ENCODE measurements around the gene ARMH4. TPM values are rescaled to one million over a fixed set of nuclear protein-coding genes. Genes with fewer than 3 reads are reported as not detected.
A peak's percentile ranks its signal among the peaks of the same experiment; 100 is the strongest.

ARMH4 gene
- total and polyA plus RNA-seq, 8 donors, result 0.40 to 14.3 (median 1.9) TPM; not detected in 1

GRCh38 chr14:58089612-58090011 is 62.4 kb downstream of the ARMH4 start:
- TF ChIP-seq POLR2A (IDR thresholded peaks at IDR 0.05), result no peak
- no peak for TF ChIP-seq POLR2AphosphoS5 (IDR thresholded peaks at IDR 0.05)
- TF ChIP-seq EP300 (IDR thresholded peaks at IDR 0.05), result no peak
- no peak for TF ChIP-seq CTCF (IDR thresholded peaks at IDR 0.05)

GRCh38 chr14:58088961-58089360 is 63.1 kb downstream of the ARMH4 start:
- intact Hi-C loops (cut with DNase I; ENCODE audit: low total_unique reads), result no loop called here
- no peak for TF ChIP-seq EP300 (IDR thresholded peaks at IDR 0.05)
- no peak for TF ChIP-seq POLR2A (IDR thresholded peaks at IDR 0.05)
- no peak for TF ChIP-seq POLR2AphosphoS5 (IDR thresholded peaks at IDR 0.05)
- no peak for TF ChIP-seq CTCF (IDR thresholded peaks at IDR 0.05)
- H3K27me3 ChIP-seq, result no peaks in the 10 kb centered on the region
- no peaks in the 10 kb centered on the region for H3K4me1 ChIP-seq
- H3K27ac ChIP-seq, result no peak overlapping the region
- no peaks in the 10 kb centered on the region for H3K9me3 ChIP-seq
- no peaks in the 10 kb centered on the region for H3K36me3 ChIP-seq
- DNase-seq, result no peak
- 58 to 84% (median 72%) methylated on average over 2 of the region's 2 CpGs for WGBS, 5 donors
- H3K4me3 ChIP-seq, result no peak overlapping the region

More at GRCh38 chr14:58089612-58090011, 62.4 kb downstream of the ARMH4 start:
- Histone ChIP-seq H3K4me1 (no peaks in the 10 kb centered on the region), H3K27me3 (no peaks in the 10 kb centered on the region), H3K9me3 (no peaks in the 10 kb centered on the region), H3K4me3 (no peak overlapping the region), H3K27ac (no peak overlapping the region), H3K36me3 (no peaks in the 10 kb centered on the region)
- WGBS, 5 donors, result 85 to 98% (median 97%) methylated on average over 3 of the region's 3 CpGs
- no peak for DNase-seq
- intact Hi-C loops (cut with DNase I; ENCODE audit: low total_unique reads), result no loop called here

- Histone ChIP-seq H3K27me3 (no peaks in the 10 kb centered on the region), H3K9me3 (no peaks in the 10 kb centered on the region)
- no peak for TF ChIP-seq EP300 (IDR thresholded peaks at IDR 0.05)
- TF ChIP-seq POLR2AphosphoS5 (IDR thresholded peaks at IDR 0.05), result no peak
- no peak for TF ChIP-seq POLR2A (IDR thresholded peaks at IDR 0.05)
- TF ChIP-seq CTCF (IDR thresholded peaks at IDR 0.05), result no peak
Observed at GRCh38 chr14:58085877-58086276, 66.1 kb downstream of the ARMH4 start.

GRCh38 chr14:58082491-58083098 is 69.4 kb downstream of the ARMH4 start:
- 20 to 33% (median 22%) methylated on average over 1 of the region's 1 CpG for WGBS, 5 donors
- Histone ChIP-seq H3K4me3 (no peak overlapping the region), H3K9me3 (no peaks in the 10 kb centered on the region), H3K27ac (peak overlapping the region in 3 of 5 donors; percentile 20 to 55 (median 49)), H3K27me3 (no peaks in the 10 kb centered on the region), H3K4me1 (peaks cover 0 to 15% (median 10%) of the 10 kb centered on the region in 4 donors), H3K36me3 (no peaks in the 10 kb centered on the region)
- no peak for TF ChIP-seq EP300 (IDR thresholded peaks at IDR 0.05)
- TF ChIP-seq POLR2AphosphoS5 (IDR thresholded peaks at IDR 0.05), result no peak
- TF ChIP-seq POLR2A (IDR thresholded peaks at IDR 0.05), result no peak
- no peak for TF ChIP-seq CTCF (IDR thresholded peaks at IDR 0.05)
- peak in 1 of 2 donors; percentile 43 for DNase-seq
- intact Hi-C loops (cut with DNase I; ENCODE audit: low total_unique reads), result no loop called here

More at GRCh38 chr14:58085877-58086276, 66.1 kb downstream of the ARMH4 start:
- Histone ChIP-seq H3K27ac (no peak overlapping the region), H3K4me1 (peaks cover 0 to 15% (median 6%) of the 10 kb centered on the region in 4 donors), H3K4me3 (no peak overlapping the region), H3K36me3 (no peaks in the 10 kb centered on the region)
- intact Hi-C loops (cut with DNase I; ENCODE audit: low total_unique reads), result no loop called here
- WGBS, 5 donors, result 71 to 95% (median 81%) methylated on average over 4 of the region's 4 CpGs
- DNase-seq, result no peak

Measured in stomach (tissue), 9 donors.